CD4-positive, alpha-beta memory T cell (primary cell): ENCODE measurements around the gene RAD51D. TPM values are rescaled to one million over a fixed set of nuclear protein-coding genes. Genes with fewer than 3 reads are reported as not detected.

ENCODE experiments used
- CTCF ChIA-PET: fragments of 350-600 bp; sonication (Branson Sonifier 250); formaldehyde crosslinking; loops from one replicate; lab custom pipeline; 2021; ENCODE audit warnings: inconsistent platforms; ENCODE audit not compliant: partially characterized antibody; lab: Charles Lee
- POLR2A ChIA-PET: fragments of 350-600 bp; sonication (Branson Sonifier 250); formaldehyde crosslinking; loops from one replicate; lab custom pipeline; 2021; ENCODE audit not compliant: partially characterized antibody; lab: Charles Lee
- DNase-seq, 5 donors: peaks; one replicate each; pipeline versions ENCODE4 v3.0.0 to v3.0.0-alpha.2; 2020 to 2022; ENCODE audit warnings: mixed read lengths in 1 of 5
- H3K27ac ChIP-seq: one replicate; pipeline ENCODE4 v1.7.0; 2013; ENCODE audit warnings: low read depth, low read length
- H3K27me3 ChIP-seq: 2 replicates; pipeline ENCODE4 v1.7.0; 2013; ENCODE audit warnings: mild to moderate bottlenecking, low read length, moderate library complexity; ENCODE audit not compliant: insufficient read depth
- H3K36me3 ChIP-seq: 2 replicates; pipeline ENCODE4 v1.7.0; 2013; ENCODE audit warnings: mild to moderate bottlenecking, low read length, moderate library complexity; ENCODE audit not compliant: insufficient read depth
- H3K4me1 ChIP-seq: 2 replicates; pipeline ENCODE4 v1.7.0; 2013; ENCODE audit warnings: mild to moderate bottlenecking, low read length, moderate library complexity; ENCODE audit not compliant: insufficient read depth
- H3K4me3 ChIP-seq, 2 donors: one replicate each; pipeline ENCODE4 v1.7.0; 2013; ENCODE audit warnings: low read length in 2 of 2, mild to moderate bottlenecking in 1 of 2
- H3K9me3 ChIP-seq, 2 donors: one replicate each; pipeline ENCODE4 v1.7.0; 2013; ENCODE audit warnings: low read length in 2 of 2, control low read depth in 1 of 2; ENCODE audit not compliant: control insufficient read depth in 1 of 2
- H3K27ac Mint-ChIP-seq, 7 donors: one replicate each; pipeline ENCODE4 v1.8.0; 2020 to 2021; ENCODE audit warnings: mixed read lengths in 7 of 7, mild to moderate bottlenecking in 6 of 7, inconsistent platforms in 3 of 7, moderate library complexity in 3 of 7
- H3K27me3 Mint-ChIP-seq, 2 donors: one replicate each; pipeline ENCODE4 v1.8.0; 2020 to 2021; ENCODE audit warnings: mixed read lengths in 2 of 2
- H3K36me3 Mint-ChIP-seq, 2 donors: one replicate each; pipeline ENCODE4 v1.8.0; 2020 to 2021; ENCODE audit warnings: mixed read lengths in 2 of 2, inconsistent platforms in 1 of 2, mild to moderate bottlenecking in 1 of 2
- H3K4me1 Mint-ChIP-seq, 4 donors: one replicate each; pipeline ENCODE4 v1.8.0; 2020 to 2021; ENCODE audit warnings: mixed read lengths in 4 of 4, mild to moderate bottlenecking in 1 of 4
- H3K4me3 Mint-ChIP-seq, 8 donors: one replicate each; pipeline ENCODE4 v1.8.0; 2020 to 2021; ENCODE audit warnings: mixed read lengths in 8 of 8, mild to moderate bottlenecking in 7 of 8, moderate library complexity in 6 of 8, inconsistent platforms in 3 of 8
- H3K9me3 Mint-ChIP-seq, 8 donors: one replicate each; pipeline ENCODE4 v1.8.0; 2020 to 2021; ENCODE audit warnings: mixed read lengths in 8 of 8, mild to moderate bottlenecking in 5 of 8, inconsistent platforms in 3 of 8, moderate library complexity in 1 of 8
- intact Hi-C: fragments of 100-400 bp; cut with micrococcal nuclease; formaldehyde crosslinking; loops from one replicate; pipeline ENCODE4 v1.15.1; 2023
- polyA plus RNA-seq, 2 donors: library from polyadenylated mRNA; unstranded; fragments of 300-500 nt; fragmentation: Illumina TruSeq; gene quantifications; one replicate each; pipeline ENCODE4 v1.2.3, GENCODE V29; 2021
- total RNA-seq, 2 experiments: library from RNA; stranded (reverse); gene quantifications; one replicate each; pipeline ENCODE4 v1.2.3, GENCODE V29; 2021

The RAD51D gene
- total and polyA plus RNA-seq, 4 experiments from 2014 or later = 6.1 to 29.2 (median 16.7) TPM

GRCh38 chr17:35130392-35130791 lies 10.7 kb upstream of the RAD51D start:
- no peaks in the 10 kb centered on the region for H3K9me3 Mint-ChIP-seq
- CTCF ChIA-PET = no interaction called here
- H3K4me3 ChIP-seq = no peak overlapping the region
- no peak overlapping the region for H3K27ac Mint-ChIP-seq
- H3K4me1 ChIP-seq = no peaks in the 10 kb centered on the region
- DNase-seq = no peak
- H3K4me3 Mint-ChIP-seq = no peak overlapping the region
- H3K27me3 Mint-ChIP-seq = no peaks in the 10 kb centered on the region
- H3K27me3 ChIP-seq = no peaks in the 10 kb centered on the region
- peaks cover 39% of the 10 kb centered on the region for H3K36me3 ChIP-seq
- no peak overlapping the region for H3K27ac ChIP-seq
- peaks cover 0 to 6% (median 0%) of the 10 kb centered on the region in 4 donors for H3K4me1 Mint-ChIP-seq
- intact Hi-C loops = no loop called here
- POLR2A ChIA-PET = interaction anchor here (1.4 to 2.0 kb wide), 3 partner anchors 11 to 679 kb away, joined by 3 to 6 read pairs (median 4); partner anchors contain the start of gene TAF15
- no peaks in the 10 kb centered on the region for H3K9me3 ChIP-seq
- H3K36me3 Mint-ChIP-seq = peaks cover 20 to 47% of the 10 kb centered on the region in 2 donors

GRCh38 chr17:35129973-35130351 lies 10.3 kb upstream of the RAD51D start:
- no peaks in the 10 kb centered on the region for H3K27me3 ChIP-seq
- CTCF ChIA-PET = interaction anchor here (3.1 kb wide), 1 partner anchor 10 kb away, joined by 14 read pairs; the partner anchor contains the start of gene RAD51D

GRCh38 chr17:35129154-35129972 lies 9.7 kb upstream of the RAD51D start:
- Mint-ChIP-seq H3K36me3 (peaks cover 16 to 37% of the 10 kb centered on the region in 2 donors), H3K27ac (no peak overlapping the region), H3K4me3 (no peak overlapping the region), H3K9me3 (no peaks in the 10 kb centered on the region), H3K27me3 (no peaks in the 10 kb centered on the region), H3K4me1 (peaks cover 0 to 6% (median 0%) of the 10 kb centered on the region in 4 donors)
- Histone ChIP-seq H3K36me3 (peaks cover 29% of the 10 kb centered on the region), H3K4me3 (no peak overlapping the region), H3K9me3 (no peaks in the 10 kb centered on the region), H3K27ac (no peak overlapping the region), H3K27me3 (no peaks in the 10 kb centered on the region), H3K4me1 (no peaks in the 10 kb centered on the region)
- CTCF ChIA-PET = interaction anchor here (3.1 kb wide), 1 partner anchor 10 kb away, joined by 14 read pairs; the partner anchor contains the start of gene RAD51D
- DNase-seq = no peak
- POLR2A ChIA-PET = interaction anchor here (0.6 to 2.0 kb wide), 3 partner anchors 11 to 680 kb away, joined by 4 to 6 read pairs (median 6); partner anchors contain the start of gene TAF15
- intact Hi-C loops = no loop called here

More at GRCh38 chr17:35129973-35130351, 10.3 kb upstream of the RAD51D start:
- DNase-seq = no peak
- no peak overlapping the region for H3K4me3 Mint-ChIP-seq
- no peaks in the 10 kb centered on the region for H3K4me1 ChIP-seq
- H3K27ac Mint-ChIP-seq = no peak overlapping the region
- H3K4me3 ChIP-seq = no peak overlapping the region
- POLR2A ChIA-PET = interaction anchor here (1.4 to 2.0 kb wide), 3 partner anchors 11 to 679 kb away, joined by 3 to 6 read pairs (median 4); partner anchors contain the start of gene TAF15
- H3K36me3 ChIP-seq = peaks cover 35% of the 10 kb centered on the region
- no peaks in the 10 kb centered on the region for H3K9me3 Mint-ChIP-seq
- peaks cover 0 to 6% (median 0%) of the 10 kb centered on the region in 4 donors for H3K4me1 Mint-ChIP-seq
- no peak overlapping the region for H3K27ac ChIP-seq
- H3K36me3 Mint-ChIP-seq = peaks cover 16 to 43% of the 10 kb centered on the region in 2 donors
- H3K27me3 Mint-ChIP-seq = no peaks in the 10 kb centered on the region
- intact Hi-C loops = no loop called here
- H3K9me3 ChIP-seq = no peaks in the 10 kb centered on the region

- Mint-ChIP-seq H3K4me3 (no peak overlapping the region), H3K4me1 (no peaks in the 10 kb centered on the region)
- POLR2A ChIA-PET = interaction anchor here (0.7 to 1.4 kb wide), 2 partner anchors 9 to 32 kb away, joined by 3 read pairs; no protein-coding TSS in a partner anchor
Observed at GRCh38 chr17:35127751-35128514, 8.3 kb upstream of the RAD51D start.

GRCh38 chr17:35121315-35121714 lies 1.7 kb upstream of the RAD51D start, which contains the start of gene FNDC8:
Gene FNDC8 (plus strand): TSS chr17:35121615. CDS start chr17:35121694, 79 bp downstream.
- POLR2A ChIA-PET = interaction anchor here (1.4 kb wide), 1 partner anchor 98 kb away, joined by 3 read pairs; no protein-coding TSS in a partner anchor
- intact Hi-C loops = no loop called here

More at GRCh38 chr17:35127751-35128514, 8.3 kb upstream of the RAD51D start:
- no peaks in the 10 kb centered on the region for H3K27me3 Mint-ChIP-seq
- H3K9me3 Mint-ChIP-seq = no peaks in the 10 kb centered on the region
- intact Hi-C loops = no loop called here
- no peak overlapping the region for H3K4me3 ChIP-seq
- H3K9me3 ChIP-seq = no peaks in the 10 kb centered on the region
- H3K36me3 Mint-ChIP-seq = peaks cover 6 to 24% of the 10 kb centered on the region in 2 donors
- CTCF ChIA-PET = interaction anchor here (1.0 to 3.1 kb wide), 2 partner anchors 8 to 10 kb away, joined by 3 to 14 read pairs; partner anchors contain the start of gene RAD51D
- H3K27me3 ChIP-seq = no peaks in the 10 kb centered on the region
- H3K27ac ChIP-seq = no peak overlapping the region
- H3K4me1 ChIP-seq = no peaks in the 10 kb centered on the region
- H3K27ac Mint-ChIP-seq = peak overlapping the region in 1 of 7 donors; percentile 53
- H3K36me3 ChIP-seq = peaks cover 14% of the 10 kb centered on the region
- DNase-seq = no peak

GRCh38 chr17:35117984-35118383 lies 1.7 kb downstream of the RAD51D start:
- Histone ChIP-seq H3K27ac (no peak overlapping the region), H3K9me3 (no peaks in the 10 kb centered on the region), H3K36me3 (no peaks in the 10 kb centered on the region), H3K4me3 (no peak overlapping the region), H3K4me1 (peaks cover 24% of the 10 kb centered on the region), H3K27me3 (no peaks in the 10 kb centered on the region)
- CTCF ChIA-PET = interaction anchor here (1.3 to 4.3 kb wide), 10 partner anchors 12 to 698 kb away, joined by 3 to 96 read pairs (median 21); partner anchors contain the start of gene RFFL
- POLR2A ChIA-PET = interaction anchor here (1.0 to 2.7 kb wide), 5 partner anchors 12 to 481 kb away, joined by 3 to 21 read pairs (median 6); partner anchors contain the start of gene RFFL
- DNase-seq = peak in 4 of 5 donors; percentile 28 to 32 (median 30)
- no peaks in the 10 kb centered on the region for H3K9me3 Mint-ChIP-seq
- peak overlapping the region; percentile 69 to 96 (median 80) for H3K4me3 Mint-ChIP-seq
- peak overlapping the region; percentile 53 to 90 (median 74) for H3K27ac Mint-ChIP-seq
- H3K36me3 Mint-ChIP-seq = peaks cover 15 to 21% of the 10 kb centered on the region in 2 donors
- intact Hi-C loops = loop anchor here (5.0 kb wide), 1 partner anchor 276 kb away; no protein-coding TSS in a partner anchor
- peaks cover 24 to 45% (median 33%) of the 10 kb centered on the region in 4 donors for H3K4me1 Mint-ChIP-seq
- H3K27me3 Mint-ChIP-seq = peaks cover 0 to 1% of the 10 kb centered on the region in 2 donors

More at GRCh38 chr17:35121315-35121714, 1.7 kb upstream of the RAD51D start, which contains the start of gene FNDC8:
- DNase-seq = no peak
- H3K27ac Mint-ChIP-seq = peak within 1 kb of the TSS in 2 of 7 donors; percentile 36 to 48
- peaks cover 0 to 1% of the 10 kb centered on the region in 2 donors for H3K27me3 Mint-ChIP-seq
- CTCF ChIA-PET = interaction anchor here (0.6 to 4.3 kb wide), 4 partner anchors 124 to 702 kb away, joined by 3 to 96 read pairs (median 28); no protein-coding TSS in a partner anchor
- no peaks in the 10 kb centered on the region for H3K36me3 ChIP-seq
- H3K27ac ChIP-seq = no peak within 1 kb of the TSS
- no peaks in the 10 kb centered on the region for H3K9me3 ChIP-seq
- peaks cover 18 to 33% (median 25%) of the 10 kb centered on the region in 4 donors for H3K4me1 Mint-ChIP-seq
- H3K4me3 Mint-ChIP-seq = peak within 1 kb of the TSS in 5 of 8 donors; percentile 21 to 75 (median 46)
- peaks cover 4 to 10% of the 10 kb centered on the region in 2 donors for H3K36me3 Mint-ChIP-seq
- H3K4me3 ChIP-seq = no peak within 1 kb of the TSS
- no peaks in the 10 kb centered on the region for H3K9me3 Mint-ChIP-seq
- peaks cover 24% of the 10 kb centered on the region for H3K4me1 ChIP-seq
- no peaks in the 10 kb centered on the region for H3K27me3 ChIP-seq
